B cell (primary cell): Measurements from ENCODE around the gene TMEM14A. TPM values are rescaled to one million over a fixed set of nuclear protein-coding genes. Genes with fewer than 3 reads are reported as not detected.
"Not testable (repeated sequence)": the region's sequence is repeated elsewhere in the genome, so short reads cannot be mapped to it uniquely, and the experiment has no call there.

ENCODE experiments used
- ATAC-seq: fragments of 200-7000 bp; cut with Tn5 transposase; one replicate; pipeline ENCODE4 v1.10.0; 2021; ENCODE audit warnings: low read depth, mild to moderate bottlenecking, moderate number of reproducible peaks, moderate library complexity
- CTCF ChIA-PET: fragments of 350-600 bp; sonication (Branson Sonifier 250); formaldehyde crosslinking; loops from one replicate; lab custom pipeline; 2021; ENCODE audit warnings: antibody characterized with exemption, inconsistent platforms; lab: Charles Lee
- POLR2A ChIA-PET: fragments of 350-600 bp; sonication (Branson Sonifier 250); formaldehyde crosslinking; loops from one replicate; lab custom pipeline; 2021; ENCODE audit warnings: antibody characterized with exemption; lab: Charles Lee
- DNase-seq: peaks from one replicate; pipeline ENCODE4 v3.0.0; 2013
- H2AFZ ChIP-seq: 2 replicates; pipeline ENCODE4 v1.6.1; 2012; ENCODE audit warnings: mild to moderate bottlenecking, low read depth, low read length; ENCODE audit not compliant: insufficient read depth, poor library complexity, severe bottlenecking
- H3K27ac ChIP-seq, 2 donors: 1 replicate in 1 of 2; 2 replicates in 1 of 2; pipeline ENCODE4 v1.5.1; 2012 to 2013; ENCODE audit warnings: low read length in 2 of 2, mild to moderate bottlenecking in 2 of 2, moderate library complexity in 1 of 2
- H3K27me3 ChIP-seq, 4 experiments: fragments of 200-600 bp in 1 of 4; sonication (generic) in 1 of 4; replicated peaks in 1 of 4; 1 replicate in 2 of 4; 2 replicates in 2 of 4; pipeline versions ENCODE4 v1.6.1 to v1.7.0; 2013 to 2016; ENCODE audit warnings: low read length in 3 of 4, mild to moderate bottlenecking in 2 of 4, mixed read lengths in 1 of 4, moderate library complexity in 1 of 4; ENCODE audit not compliant: insufficient read depth in 4 of 4, control insufficient read depth in 3 of 4; ENCODE audit errors: control extremely low read depth in 1 of 4
- H3K36me3 ChIP-seq, 2 experiments: replicated peaks in 1 of 2; 1 replicate in 1 of 2; 2 replicates in 1 of 2; pipeline versions ENCODE4 v1.6.1 to v1.7.1; 2013; ENCODE audit warnings: low read length in 1 of 2; ENCODE audit not compliant: insufficient read depth in 2 of 2, control insufficient read depth in 1 of 2; ENCODE audit errors: control extremely low read depth in 1 of 2, extremely low read depth in 1 of 2
- H3K4me1 ChIP-seq, 2 donors: fragments of 200-600 bp in 1 of 2; sonication (generic) in 1 of 2; 1 replicate in 1 of 2; 2 replicates in 1 of 2; pipeline versions ENCODE4 v1.5.1 to v1.6.1; 2013 to 2017; ENCODE audit warnings: low read length in 2 of 2; ENCODE audit not compliant: control insufficient read depth in 2 of 2, insufficient read depth in 2 of 2
- H3K4me2 ChIP-seq: replicated peaks from 2 replicates; pipeline ENCODE3; 2012; ENCODE audit warnings: mild to moderate bottlenecking, low read depth, low read length; ENCODE audit not compliant: poor library complexity, severe bottlenecking
- H3K4me3 ChIP-seq, 5 experiments: fragments of 200-600 bp in 1 of 5; sonication (generic) in 1 of 5; 1 replicate in 3 of 5; 2 replicates in 2 of 5; pipeline versions ENCODE4 v1.5.1 to v1.7.0; 2011 to 2016; ENCODE audit warnings: low read length in 4 of 5, mild to moderate bottlenecking in 4 of 5, low read depth in 2 of 5, control low read depth in 1 of 5, moderate library complexity in 1 of 5; ENCODE audit not compliant: insufficient read depth in 1 of 5; ENCODE audit errors: control extremely low read depth in 1 of 5, extremely low read depth in 1 of 5
- H3K79me2 ChIP-seq: fragments of 200-600 bp; sonication (generic); one replicate; pipeline ENCODE4 v1.6.0; 2016; ENCODE audit warnings: low read length; ENCODE audit not compliant: control insufficient read depth, insufficient read depth
- H3K9ac ChIP-seq: fragments of 200-600 bp; sonication (generic); 2 replicates; pipeline ENCODE4 v1.6.1; 2017; ENCODE audit warnings: mild to moderate bottlenecking, low read length, moderate library complexity
- H3K9me3 ChIP-seq, 3 donors: one replicate each; pipeline versions ENCODE4 v1.6.1 to v1.7.1; 2013; ENCODE audit warnings: low read length in 2 of 3; ENCODE audit not compliant: control insufficient read depth in 2 of 3, insufficient read depth in 1 of 3; ENCODE audit errors: control extremely low read depth in 1 of 3
- H4K20me1 ChIP-seq: 2 replicates; pipeline ENCODE4 v1.6.0; 2012; ENCODE audit warnings: mild to moderate bottlenecking, low read length; ENCODE audit not compliant: insufficient read depth, control insufficient read depth, poor library complexity, severe bottlenecking
- H3K27ac Mint-ChIP-seq: one replicate; pipeline ENCODE4 v1.8.0; 2021; ENCODE audit warnings: mixed read lengths
- H3K27me3 Mint-ChIP-seq: one replicate; pipeline ENCODE4 v1.8.0; 2021; ENCODE audit warnings: mixed read lengths
- H3K4me1 Mint-ChIP-seq: one replicate; pipeline ENCODE4 v1.8.0; 2021; ENCODE audit warnings: mixed read lengths
- H3K4me3 Mint-ChIP-seq: one replicate; pipeline ENCODE4 v1.8.0; 2021; ENCODE audit warnings: mixed read lengths
- H3K9me3 Mint-ChIP-seq: one replicate; pipeline ENCODE4 v1.8.0; 2022; ENCODE audit warnings: mixed read lengths; ENCODE audit not compliant: insufficient read depth
- CTCF ChIP-seq: fragments of 200-600 bp; IDR thresholded peaks from one replicate; pipeline ENCODE4 v1.8.0; 2022; ENCODE audit warnings: antibody characterized with exemption, mild to moderate bottlenecking
- EZH2 ChIP-seq: IDR thresholded peaks from 2 replicates; pipeline ENCODE4 v1.6.1; 2012; ENCODE audit warnings: borderline replicate concordance, low read depth, mild to moderate bottlenecking, moderate library complexity, low read length; ENCODE audit not compliant: insufficient read depth, poor library complexity, severe bottlenecking
- WGBS: methylation state at CpG from one replicate; pipeline ENCODE4 v1.1.5; 2013; ENCODE audit warnings: missing lambda C conversion rate; ENCODE audit not compliant: insufficient coverage; 5-methylcytosine and 5-hydroxymethylcytosine counted together
- intact Hi-C: fragments of 100-400 bp; cut with micrococcal nuclease; formaldehyde crosslinking; loops from one replicate; pipeline ENCODE4 v1.10.0; 2022
- polyA plus RNA-seq: library from polyadenylated mRNA; depleted of rRNA; stranded (reverse); fragments of >200 nt; gene quantifications from 2 replicates; pipeline ENCODE4 v1.2.3, GENCODE V29; 2012
- total RNA-seq, 2 donors: library from RNA; stranded (reverse); fragments of 120-200 nt in 1 of 2; gene quantifications; 1 replicate in 1 of 2; 2 replicates in 1 of 2; pipeline versions ENCODE4 v1.2.3 to v1.2.4, GENCODE V29; 2013 to 2022

TMEM14A gene
- total and polyA plus RNA-seq, 2 donors (not counting 1 experiment from before 2014, with no cell fraction given) = 5.2 to 9.5 TPM

DNA sequence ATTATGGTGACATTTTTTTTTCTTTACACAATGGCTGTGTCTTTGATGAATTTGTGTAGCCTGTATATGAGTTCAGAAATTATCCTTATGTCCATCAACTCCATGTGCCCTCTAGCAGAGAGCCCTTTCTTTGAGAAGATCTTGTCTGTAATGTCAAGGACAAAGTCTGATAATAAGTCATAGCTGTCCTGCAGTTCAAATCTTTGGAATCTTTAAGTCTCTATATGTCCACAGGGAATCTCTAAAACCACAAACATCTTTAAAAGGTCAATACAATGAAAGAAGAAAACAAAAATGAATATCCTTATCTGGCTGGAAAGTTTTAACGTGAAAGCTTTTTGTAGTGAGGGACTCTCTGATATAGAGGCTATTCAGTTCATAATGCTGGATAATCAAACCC lies 16.9 kb upstream of the TMEM14A start:
- no peaks in the 10 kb centered on the region for H3K4me1 ChIP-seq
- ChIA-PET POLR2A (no interaction called here), CTCF (interaction anchor here (0.6 to 6.5 kb wide), 3 partner anchors 8 to 123 kb away, joined by 3 to 68 read pairs (median 5); no protein-coding TSS in a partner anchor)
- no peak overlapping the region for H3K4me3 Mint-ChIP-seq
- intact Hi-C loops = no loop called here
- no peak overlapping the region for H3K4me3 ChIP-seq
- H3K79me2 ChIP-seq = no peaks in the 10 kb centered on the region
- H3K27me3 ChIP-seq = peaks cover 0 to 15% (median 5%) of the 10 kb centered on the region in 4 experiments
- H3K9ac ChIP-seq = no peak overlapping the region
- peaks cover 0 to 5% (median 0%) of the 10 kb centered on the region in 3 donors for H3K9me3 ChIP-seq
- no peak overlapping the region for H3K27ac ChIP-seq
- no peaks in the 10 kb centered on the region for H4K20me1 ChIP-seq
- no peak overlapping the region for H3K4me2 ChIP-seq
- no peak for DNase-seq
- H3K27ac Mint-ChIP-seq = no peak overlapping the region
- H3K4me1 Mint-ChIP-seq = peaks cover 4% of the 10 kb centered on the region
- H3K9me3 Mint-ChIP-seq = no peaks in the 10 kb centered on the region
- no CpG with 5 or more reads among the region's 1 CpG for whole genome bisulfite sequencing
- TF ChIP-seq CTCF (no peak), EZH2 (no peak)
- peaks cover 19% of the 10 kb centered on the region for H3K27me3 Mint-ChIP-seq
- no peak for ATAC-seq
- no peaks in the 10 kb centered on the region for H3K36me3 ChIP-seq
- H2AFZ ChIP-seq = no peak overlapping the region

GRCh38 chr6:52654592-52654991 lies 16.3 kb upstream of the TMEM14A start:
- no peak for TF ChIP-seq EZH2
- TF ChIP-seq CTCF = no peak
- H3K27ac ChIP-seq = no peak overlapping the region
- H4K20me1 ChIP-seq = no peaks in the 10 kb centered on the region
- no peak overlapping the region for H2AFZ ChIP-seq
- no peak for DNase-seq
- Mint-ChIP-seq H3K27me3 (peaks cover 19% of the 10 kb centered on the region), H3K27ac (no peak overlapping the region), H3K9me3 (no peaks in the 10 kb centered on the region), H3K4me3 (no peak overlapping the region), H3K4me1 (peaks cover 4% of the 10 kb centered on the region)
- ChIA-PET POLR2A (no interaction called here), CTCF (interaction anchor here (0.6 to 6.5 kb wide), 3 partner anchors 8 to 124 kb away, joined by 3 to 68 read pairs (median 5); no protein-coding TSS in a partner anchor)
- H3K9me3 ChIP-seq = peaks cover 0 to 5% (median 0%) of the 10 kb centered on the region in 3 donors
- no peaks in the 10 kb centered on the region for H3K36me3 ChIP-seq
- H3K9ac ChIP-seq = no peak overlapping the region
- 96% methylated on average over 2 of the region's 4 CpGs for WGBS
- no peaks in the 10 kb centered on the region for H3K79me2 ChIP-seq
- no peak overlapping the region for H3K4me3 ChIP-seq
- ATAC-seq = no peak
- peaks cover 0 to 15% (median 5%) of the 10 kb centered on the region in 4 experiments for H3K27me3 ChIP-seq
- intact Hi-C loops = no loop called here
- no peaks in the 10 kb centered on the region for H3K4me1 ChIP-seq
- no peak overlapping the region for H3K4me2 ChIP-seq

- H3K4me3 ChIP-seq, ATAC-seq, H3K4me1 ChIP-seq, H3K9me3 ChIP-seq, H3K9me3 Mint-ChIP-seq, H3K27ac ChIP-seq, CTCF ChIA-PET, intact Hi-C loops, H3K27ac Mint-ChIP-seq, DNase-seq, H3K4me3 Mint-ChIP-seq, H3K36me3 ChIP-seq, H3K9ac ChIP-seq, H4K20me1 ChIP-seq, H3K4me1 Mint-ChIP-seq, H3K4me2 ChIP-seq, H2AFZ ChIP-seq, H3K79me2 ChIP-seq, POLR2A ChIA-PET: not testable (repeated sequence)
- WGBS = 93% methylated on average over 3 of the region's 33 CpGs
- H3K27me3 Mint-ChIP-seq = peaks cover 19% of the 10 kb centered on the region
- peaks cover 0 to 15% (median 5%) of the 10 kb centered on the region in 4 experiments for H3K27me3 ChIP-seq
These were observed 15.0 kb upstream of the TMEM14A start for GRCh38 chr6:52655941-52656340.
